GM19438 (cell line): ENCODE measurements around the gene COLEC12.
A peak's percentile ranks its signal among the peaks of the same experiment; 100 is the strongest.

Experiments
- ATAC-seq: cut with Tn5 transposase; IDR thresholded peaks from one replicate; pipeline ENCODE4 v1.9.1; 2021; ENCODE audit warnings: low read depth; ENCODE audit not compliant: unreplicated experiment

The COLEC12 gene

DNA sequence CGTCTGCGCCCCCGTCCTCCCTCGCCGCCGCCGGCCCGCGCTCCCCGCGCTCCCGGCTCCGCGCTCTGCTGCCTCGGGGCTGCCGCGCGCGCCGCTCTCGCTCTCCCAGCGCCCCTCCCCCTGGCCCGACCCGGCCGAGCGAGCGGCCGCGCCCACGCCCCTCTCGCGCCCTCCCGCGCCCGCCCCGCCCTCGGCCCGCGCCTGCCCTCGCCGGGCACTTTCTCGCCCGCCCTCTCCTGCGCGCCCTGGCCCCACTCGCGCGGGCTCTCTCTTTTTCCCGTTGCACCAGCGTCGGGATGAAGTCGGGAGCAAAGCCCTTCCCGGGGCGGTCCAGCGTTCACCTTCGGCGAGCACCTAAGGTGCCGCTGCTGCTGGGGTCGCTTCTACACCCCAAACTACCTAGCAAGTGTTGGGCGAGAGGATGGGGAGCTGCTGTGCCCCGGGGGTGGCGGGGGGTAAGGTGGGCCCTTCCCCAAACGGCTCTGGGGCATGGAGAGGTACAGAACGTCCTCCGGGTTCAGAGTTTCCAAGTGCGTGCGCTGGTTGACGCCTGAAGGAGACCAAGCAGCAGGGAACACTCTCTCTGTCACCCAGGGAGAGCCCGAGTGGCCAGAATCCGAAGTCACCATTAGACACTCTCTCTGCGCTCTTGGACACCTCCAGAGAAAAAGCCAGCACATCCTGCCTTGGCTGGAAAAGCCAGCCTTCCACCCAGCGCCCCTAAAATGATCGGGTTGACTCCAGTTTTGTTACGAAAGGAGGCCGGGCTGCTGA, at the start of gene COLEC12:
TSS of gene COLEC12 (minus strand) at position 70 of the 774 bp plus-strand sequence. CDS start 187 bp downstream, outside the sequence.
- ATAC-seq: no peak

DNA sequence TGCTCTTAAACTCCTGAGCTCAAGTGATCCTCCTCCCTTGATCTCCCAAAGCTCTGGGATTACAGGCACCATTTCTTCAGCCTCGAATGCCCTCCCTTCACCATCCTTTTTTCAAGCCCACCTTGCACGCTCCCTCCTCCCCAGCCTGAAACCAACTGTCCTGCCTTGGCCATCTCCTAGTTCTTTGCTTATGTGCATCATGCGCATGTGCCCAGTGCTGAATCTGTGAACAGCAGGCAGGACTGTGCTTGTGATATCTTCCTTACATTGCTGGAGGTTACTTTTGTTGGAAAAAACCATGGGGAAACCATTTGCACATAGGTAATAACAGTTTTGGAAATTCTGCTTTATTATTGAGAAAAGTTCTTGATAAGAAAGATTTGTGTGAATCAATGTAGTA, 49.5 kb upstream of the COLEC12 start:
- no peak for ATAC-seq

DNA sequence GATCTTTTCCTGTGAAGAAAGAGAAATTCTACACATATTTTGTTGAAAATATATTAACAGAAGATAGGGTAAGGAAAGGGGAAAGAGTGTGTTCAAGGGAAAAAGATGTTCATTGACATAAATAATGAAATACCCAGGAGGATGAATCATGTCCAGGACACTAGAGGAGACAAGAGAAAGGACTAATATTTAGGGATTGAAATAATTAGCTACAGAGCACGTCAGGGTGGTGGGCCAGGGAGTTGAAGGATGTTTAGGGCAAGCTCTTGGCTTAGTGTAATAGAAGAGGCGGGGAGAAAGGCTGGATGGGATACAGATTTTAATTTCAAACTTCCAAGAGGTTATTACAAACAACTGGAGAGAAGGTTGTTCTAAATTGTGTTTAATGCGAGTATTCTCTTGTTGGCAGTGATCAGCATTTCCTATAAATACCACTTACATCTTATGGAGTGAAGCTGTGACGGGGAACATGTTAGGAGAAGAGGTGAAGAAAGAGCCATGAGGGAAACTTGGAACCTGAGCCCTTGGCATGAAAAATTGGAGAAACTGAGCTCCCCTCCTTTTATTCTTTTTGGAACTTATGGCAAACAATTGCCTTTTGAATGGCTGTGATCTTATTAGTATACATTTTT, 43.1 kb upstream of the COLEC12 start:
- no peak for ATAC-seq

DNA sequence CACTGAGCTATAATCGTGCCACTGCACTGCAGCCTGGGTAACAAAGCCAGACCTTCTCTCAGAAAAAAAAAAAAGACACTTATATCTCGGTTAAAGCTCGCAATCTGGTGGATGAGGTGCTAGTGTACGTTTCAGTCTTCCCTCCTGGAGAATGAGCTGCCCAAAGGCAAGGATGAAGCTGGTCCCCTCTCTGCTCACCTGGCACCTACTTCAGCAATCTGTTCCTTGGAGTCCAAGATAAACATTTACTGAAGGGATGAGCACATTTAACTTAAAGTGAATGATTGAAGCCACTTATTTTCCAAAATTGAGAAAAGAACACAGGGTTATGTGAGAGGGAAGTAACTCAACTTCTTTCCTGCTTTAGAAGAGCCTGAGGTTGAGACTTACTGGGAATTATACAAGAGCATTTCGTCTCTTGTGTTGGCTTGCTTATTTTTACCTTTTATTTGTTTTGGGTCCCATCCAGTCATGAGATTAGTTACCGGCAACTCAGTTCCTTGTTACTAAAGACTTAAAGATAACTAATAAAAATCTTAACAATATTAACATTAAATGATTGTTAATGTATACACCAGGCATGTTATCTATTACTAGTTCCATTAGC, 33.6 kb upstream of the COLEC12 start:
- no peak for ATAC-seq

DNA sequence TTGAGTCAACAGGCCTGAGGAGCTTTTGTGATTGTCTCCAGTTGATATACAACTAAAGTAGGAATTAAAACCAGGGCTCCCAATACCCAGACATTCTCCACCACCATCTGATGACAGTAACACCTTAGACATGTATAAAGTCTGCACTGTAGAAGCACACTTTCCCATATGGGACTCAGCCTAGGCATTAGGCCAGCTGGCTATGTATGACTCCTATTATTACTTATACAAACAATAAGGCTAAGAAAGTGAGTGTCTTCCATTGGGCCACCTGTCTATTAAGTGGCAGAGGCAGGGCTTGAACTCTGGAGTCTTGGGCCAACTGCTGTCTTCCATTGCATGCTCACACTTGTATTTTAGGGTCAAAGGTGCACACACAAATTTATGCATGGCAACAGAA, 32.1 kb upstream of the COLEC12 start:
- ATAC-seq: no peak

DNA sequence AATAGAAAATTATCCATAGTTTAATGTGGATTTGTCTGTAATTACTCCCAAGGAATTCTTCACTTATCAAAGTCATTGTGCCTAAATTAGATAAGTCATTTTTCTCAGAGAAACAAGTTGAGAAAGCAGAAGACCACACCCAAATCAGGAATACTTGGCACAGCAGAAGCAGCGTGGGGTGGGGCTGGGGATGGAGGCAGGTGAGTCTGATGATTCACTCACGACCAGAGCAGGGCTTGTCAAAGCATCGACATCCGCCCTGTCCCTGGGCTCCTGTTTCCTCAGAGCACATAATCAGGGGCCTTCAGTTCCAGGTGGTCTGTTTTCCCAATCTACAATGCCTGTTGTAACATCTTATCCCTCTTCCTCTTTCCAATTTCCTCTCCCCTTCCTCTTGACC, 31.5 kb upstream of the COLEC12 start:
- no peak for ATAC-seq

DNA sequence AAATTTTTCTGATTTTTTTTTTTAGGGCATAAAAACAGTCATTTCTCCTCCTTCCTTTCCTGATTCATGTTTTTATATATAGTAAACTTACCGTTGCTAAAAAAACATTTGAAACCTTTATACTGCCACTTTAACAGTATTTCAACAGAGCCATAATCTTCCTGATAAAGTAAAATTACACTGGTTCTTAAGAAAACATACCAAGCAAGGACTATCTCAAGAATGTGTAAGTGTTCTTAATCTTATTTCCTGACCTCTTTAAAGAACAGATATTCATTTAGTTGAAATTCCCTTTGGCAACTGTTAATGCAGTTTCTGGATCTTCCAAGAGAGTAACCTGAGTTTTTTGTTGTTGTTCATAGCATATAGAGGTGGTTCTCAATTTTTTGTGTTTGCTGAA, 26.6 kb upstream of the COLEC12 start:
- ATAC-seq: no peak

DNA sequence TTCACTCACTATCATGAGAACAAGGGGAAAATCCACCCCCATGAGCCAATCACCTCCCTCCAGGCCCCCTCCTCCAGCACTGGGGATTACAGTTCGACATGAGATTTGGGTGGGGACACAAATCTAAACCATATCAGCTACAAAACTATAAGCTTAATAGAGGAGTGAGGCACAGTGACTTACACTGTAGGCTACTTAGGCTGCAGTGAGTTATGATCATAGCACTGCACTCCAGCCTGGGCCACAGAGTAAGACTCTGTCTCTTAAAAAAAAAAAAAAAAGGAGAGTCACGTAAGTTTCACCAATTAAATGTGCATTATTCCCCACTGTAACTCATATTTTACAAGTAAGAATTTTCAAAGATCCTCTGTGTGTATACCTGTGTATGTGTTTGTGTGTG, 26.2 kb upstream of the COLEC12 start:
- ATAC-seq: no peak

DNA sequence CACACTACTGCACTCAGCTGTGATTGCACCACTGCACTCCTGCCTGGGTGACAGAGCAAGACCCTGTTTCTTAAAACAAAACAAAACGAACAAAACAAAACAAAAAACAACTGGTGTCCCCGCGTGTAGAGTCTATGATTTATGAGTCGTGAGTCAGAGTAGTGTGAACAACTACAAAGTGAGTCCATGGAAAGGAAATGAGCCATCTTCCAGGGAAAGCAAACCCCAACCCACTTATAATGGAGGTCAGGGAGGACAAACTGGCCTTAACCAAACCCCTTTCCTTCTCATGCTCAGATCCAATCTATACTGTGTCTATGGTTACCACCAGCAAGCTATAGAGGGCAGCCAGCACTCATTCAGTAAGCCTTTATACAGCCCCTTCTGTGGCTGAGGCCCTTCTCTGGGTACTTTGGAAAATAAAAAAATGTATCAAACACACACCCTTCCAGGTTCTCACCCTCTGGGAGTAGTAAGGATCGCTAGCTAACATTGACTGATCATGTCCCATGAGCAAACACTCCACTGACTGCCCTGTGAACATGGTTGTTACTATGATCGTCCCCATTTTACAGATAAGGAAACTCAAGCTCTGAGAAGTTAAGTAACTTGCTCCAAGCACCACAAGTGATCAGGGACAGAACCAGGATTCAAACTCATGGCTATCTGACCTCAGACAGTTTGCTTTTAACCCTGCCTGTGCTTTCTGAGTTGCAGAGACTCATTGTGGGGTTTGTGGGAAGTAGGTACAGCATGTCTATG, 24.7 kb upstream of the COLEC12 start:
- no peak for ATAC-seq

DNA sequence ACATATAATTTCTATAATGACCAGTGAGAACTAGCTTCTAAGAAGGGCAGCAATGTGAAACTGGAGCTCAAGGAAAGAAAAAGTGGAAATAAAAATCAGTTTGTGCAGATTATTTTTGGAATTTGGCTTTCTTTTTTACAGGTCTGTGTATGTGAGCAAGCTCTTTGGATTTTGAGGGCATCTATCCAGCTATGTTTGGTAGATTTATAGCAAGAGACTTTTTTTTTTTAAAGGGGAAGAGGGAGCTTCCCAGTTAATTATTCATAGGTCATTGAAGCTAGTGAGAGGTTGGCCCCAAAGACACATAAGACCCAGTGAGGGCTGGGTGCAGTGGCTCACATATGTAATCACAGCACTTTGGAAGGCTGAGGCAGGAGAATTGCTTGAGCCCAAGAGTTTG, 24.0 kb upstream of the COLEC12 start:
- ATAC-seq: peak; percentile 67

DNA sequence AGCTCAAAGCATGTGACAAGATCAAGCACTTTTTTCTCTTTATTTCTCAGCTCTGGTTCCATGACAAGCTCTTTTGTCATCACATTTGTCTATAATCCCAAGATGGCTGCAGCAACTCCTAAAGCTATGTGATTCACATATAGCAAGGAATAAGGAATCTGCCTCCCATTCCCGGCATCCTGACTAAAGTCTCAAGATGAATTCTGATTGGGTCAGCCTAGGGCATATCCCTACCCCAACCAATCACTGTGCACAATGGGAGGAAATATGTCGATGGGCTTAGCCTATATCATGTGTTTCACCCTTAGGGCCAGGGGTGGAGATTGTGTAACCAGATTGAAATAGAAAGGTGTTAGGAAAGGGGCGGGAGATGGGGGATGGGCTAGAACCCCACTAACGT, 23.1 kb upstream of the COLEC12 start:
- ATAC-seq: no peak

DNA sequence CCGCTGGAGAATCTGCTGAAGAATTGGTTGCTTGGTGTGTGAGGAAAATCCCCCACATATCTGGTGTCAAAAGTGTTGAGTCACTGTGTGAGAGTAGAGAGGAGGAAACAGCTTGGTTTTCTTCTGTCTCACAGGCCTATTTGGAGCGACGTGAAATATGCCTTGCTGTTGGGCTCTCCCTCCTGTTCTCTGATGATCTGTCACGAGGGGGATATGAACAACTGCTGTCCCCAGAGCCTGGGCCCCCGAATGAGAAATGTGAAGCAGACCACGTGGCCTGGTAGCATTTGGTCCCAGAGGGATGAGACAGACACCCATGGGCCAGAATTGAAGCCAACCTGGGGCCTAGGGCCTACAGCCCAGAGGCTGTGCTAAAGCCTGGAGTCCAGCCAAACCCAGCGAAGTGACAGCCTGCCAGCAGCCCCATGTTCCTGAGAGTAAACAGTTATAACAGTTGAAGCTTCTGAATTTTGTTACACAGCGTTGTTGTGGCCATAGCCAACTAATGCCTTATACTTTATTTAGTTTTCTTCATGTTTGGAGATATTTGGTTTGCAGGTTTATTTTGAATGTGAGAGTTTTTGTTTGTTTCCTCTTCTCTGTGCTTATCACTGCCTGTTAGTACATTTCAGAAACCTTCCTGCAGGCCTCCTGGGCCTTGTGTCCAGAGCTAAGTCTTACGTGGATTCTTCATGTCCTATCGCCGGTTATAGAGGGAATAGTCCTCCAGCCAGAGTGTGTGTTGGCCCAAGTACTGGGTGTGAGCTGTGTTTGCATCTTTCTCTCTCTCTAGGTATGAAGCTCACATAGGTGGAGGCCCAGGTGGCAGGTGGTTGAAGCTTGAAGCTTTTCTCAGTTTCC, 18.7 kb upstream of the COLEC12 start:
- ATAC-seq: peak; percentile 87

DNA sequence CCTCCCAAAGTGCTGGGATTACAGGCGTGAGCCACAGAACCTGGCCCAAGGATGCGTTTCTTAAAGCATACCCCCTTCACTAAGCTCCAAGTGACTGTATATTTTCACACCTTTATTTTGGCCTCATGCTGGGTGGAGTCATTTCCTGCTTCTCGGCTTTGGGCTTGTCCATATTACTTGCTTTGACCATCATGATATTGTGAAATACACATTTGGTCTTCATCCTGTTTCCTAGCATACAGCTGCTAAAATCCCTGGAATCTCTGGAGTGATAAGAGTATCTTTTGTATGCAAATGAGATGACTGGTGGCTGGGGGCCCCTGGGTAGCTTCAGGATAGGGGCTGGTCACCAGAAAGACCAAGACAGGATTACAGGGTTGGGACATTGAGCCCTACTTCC, 17.6 kb upstream of the COLEC12 start:
- ATAC-seq: no peak

DNA sequence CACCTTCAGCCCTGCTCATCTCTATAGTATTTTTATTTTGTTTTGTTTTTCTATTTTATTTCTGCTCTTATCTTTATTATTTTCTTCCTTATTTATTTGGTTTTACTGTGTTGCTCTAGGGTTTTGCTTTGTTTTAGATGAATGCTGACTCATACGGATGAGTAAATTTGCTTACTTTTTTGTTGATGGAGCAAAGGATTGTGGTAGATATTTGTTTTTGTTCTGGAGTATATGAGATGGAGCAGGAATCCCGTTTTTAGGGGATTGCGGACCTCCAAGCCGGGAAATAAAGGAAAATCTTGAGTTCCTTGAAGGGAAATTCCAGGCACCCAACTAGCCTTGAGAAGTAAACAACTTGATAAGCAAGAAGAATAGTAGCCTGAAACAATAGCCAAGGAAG, 15.3 kb upstream of the COLEC12 start:
- ATAC-seq: no peak

DNA sequence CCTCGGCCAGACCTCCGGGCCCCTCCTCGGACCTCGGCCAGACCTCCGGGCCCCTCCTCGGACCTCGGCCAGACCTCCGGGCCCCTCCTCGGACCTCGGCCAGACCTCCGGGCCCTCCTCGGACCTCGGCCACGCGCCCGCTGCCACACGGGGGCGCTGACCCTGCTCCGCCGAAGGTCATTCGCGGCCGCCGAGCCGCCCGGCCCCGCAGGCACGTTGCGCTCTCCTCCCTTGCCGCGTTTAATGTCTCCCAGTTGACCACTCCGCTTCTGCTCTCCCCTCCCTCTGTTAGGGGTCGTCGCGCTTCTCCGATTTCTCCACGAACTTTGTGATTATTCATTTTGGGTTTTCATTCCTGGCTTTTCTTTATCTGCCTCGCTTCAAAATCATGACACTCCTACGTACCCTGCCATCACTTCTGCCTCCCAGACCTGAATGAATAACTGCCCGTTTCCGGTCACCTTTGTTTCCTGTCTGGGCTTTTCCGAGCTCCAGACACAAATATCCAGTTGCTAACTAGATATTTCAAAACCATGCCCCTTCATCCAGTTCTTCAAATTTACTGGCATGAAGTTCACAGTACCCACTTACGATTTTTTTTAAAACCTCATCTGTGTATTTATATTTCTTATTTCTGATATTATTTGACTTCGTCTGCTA, 14.8 kb upstream of the COLEC12 start:
- ATAC-seq: no peak

DNA sequence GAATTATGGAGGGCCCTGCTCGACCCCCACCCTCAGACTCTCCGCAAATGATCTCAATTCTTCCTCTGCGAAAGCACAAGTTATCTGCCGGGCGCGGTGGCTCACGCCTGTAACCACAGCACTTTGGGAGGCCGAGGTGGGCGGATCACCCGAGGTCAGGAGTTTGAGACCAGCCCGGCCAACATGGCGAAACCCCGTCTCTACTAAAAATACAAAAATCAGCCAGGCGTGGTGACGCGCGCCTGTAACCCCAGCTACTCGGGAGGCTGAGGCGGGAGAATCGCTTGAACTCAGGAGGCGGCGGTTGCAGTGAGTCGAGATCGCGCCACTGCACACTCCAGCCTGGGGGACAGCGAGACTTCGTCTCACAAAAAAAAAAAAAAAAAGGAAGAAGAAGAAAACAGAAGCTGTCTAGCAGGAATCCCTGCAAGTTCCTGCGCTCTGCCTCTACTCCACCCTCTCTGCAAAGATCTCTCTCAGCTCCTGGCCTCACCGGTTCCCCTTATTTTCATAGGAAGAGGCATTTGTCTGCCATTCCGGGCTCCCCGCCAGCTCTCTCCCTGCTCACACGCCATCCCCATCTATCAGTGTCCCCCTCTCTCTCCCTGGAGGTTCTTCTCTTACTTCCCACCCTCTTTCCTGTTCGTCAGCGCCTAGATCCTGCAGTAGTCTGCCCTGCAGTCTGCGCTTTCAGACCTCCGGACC, 13.5 kb upstream of the COLEC12 start:
- no peak for ATAC-seq

DNA sequence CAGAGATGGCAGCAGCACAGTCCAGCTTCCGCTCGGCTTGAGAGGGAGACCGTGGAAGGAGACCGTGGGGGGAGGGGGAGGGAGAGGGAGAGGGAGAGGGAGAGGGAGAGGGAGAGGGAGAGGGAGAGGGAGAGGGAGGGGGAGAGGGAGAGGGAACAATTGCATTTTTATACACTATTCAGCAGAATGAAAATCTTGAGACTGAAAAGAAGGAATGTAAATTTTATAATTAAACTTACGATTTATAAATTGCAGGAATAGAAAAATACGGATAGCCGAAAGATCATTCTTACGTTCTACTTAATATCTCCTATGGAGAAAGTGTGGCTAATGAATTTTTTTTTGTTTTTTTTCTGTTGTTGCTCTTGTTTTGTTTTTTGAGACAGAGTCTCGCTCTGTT, 12.5 kb upstream of the COLEC12 start:
- ATAC-seq: no peak

DNA sequence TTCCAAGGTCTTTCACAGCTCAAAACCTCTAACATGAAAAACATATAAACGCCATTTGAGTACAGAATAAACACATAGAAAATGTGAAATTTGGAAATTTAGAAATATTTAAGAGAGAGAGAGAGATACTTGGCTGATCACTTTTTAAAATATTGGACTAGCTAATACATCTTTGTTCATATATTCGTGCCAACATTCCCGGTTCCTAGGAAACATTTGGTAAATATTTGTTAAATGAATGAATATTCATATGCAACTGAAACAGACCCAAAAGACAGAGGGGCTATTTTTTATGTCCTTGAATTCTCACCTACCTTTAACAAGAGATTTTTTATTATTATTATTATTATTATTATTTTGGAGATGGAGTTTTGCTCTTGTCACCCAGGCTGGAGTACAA, 8.3 kb upstream of the COLEC12 start:
- no peak for ATAC-seq

DNA sequence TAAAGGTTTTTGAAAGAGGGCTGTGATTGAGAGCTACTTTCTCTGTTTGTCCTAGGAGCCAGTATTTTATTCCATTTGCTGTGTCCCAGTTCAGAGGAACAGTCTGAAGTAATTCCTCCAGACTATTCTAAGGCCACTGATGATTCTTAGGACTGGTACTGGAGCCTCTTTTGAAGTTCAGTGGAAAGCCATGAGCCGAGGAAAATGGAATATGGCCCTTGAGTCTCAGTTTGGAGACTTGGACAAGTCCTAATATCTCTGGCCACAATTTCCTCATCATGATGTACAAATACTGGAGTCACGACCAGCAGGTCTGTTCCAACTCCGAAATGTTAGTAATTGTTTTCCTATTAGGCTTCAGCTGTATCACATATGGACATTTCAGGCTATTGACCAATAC, 7.1 kb upstream of the COLEC12 start:
- no peak for ATAC-seq
